Kidney (tissue), 14 donors: ENCODE data around the gene CDKL4. TPM values are rescaled to one million over a fixed set of nuclear protein-coding genes. Genes with fewer than 3 reads are reported as not detected.

Experiments
- DNase-seq, 5 donors: peaks; one replicate each; pipeline ENCODE4 v3.0.0-alpha.2; 2013 to 2020
- FAIRE-seq: peaks from 2 replicates; lab custom pipeline; 2012; peaks lifted over from hg19 to GRCh38; lab: Jason Lieb, UNC
- H3K27ac ChIP-seq, 2 donors: one replicate each; pipeline ENCODE4 v1.7.0; 2013; ENCODE audit warnings: low read depth in 2 of 2, low read length in 2 of 2, inconsistent platforms in 1 of 2
- H3K27me3 ChIP-seq: one replicate; pipeline ENCODE4 v1.7.1; 2013; ENCODE audit warnings: low read length, inconsistent platforms; ENCODE audit not compliant: control insufficient read depth, insufficient read depth
- H3K36me3 ChIP-seq, 3 donors: one replicate each; pipeline versions ENCODE4 v1.7.0 to v1.7.1; 2013; ENCODE audit warnings: low read length in 3 of 3, control low read depth in 1 of 3, inconsistent platforms in 1 of 3; ENCODE audit not compliant: insufficient read depth in 3 of 3, control insufficient read depth in 2 of 3
- H3K4me1 ChIP-seq, 3 donors: one replicate each; pipeline versions ENCODE4 v1.7.0 to v1.7.1; 2013; ENCODE audit warnings: low read length in 3 of 3, inconsistent platforms in 1 of 3, low read depth in 1 of 3; ENCODE audit not compliant: control insufficient read depth in 2 of 3, insufficient read depth in 2 of 3
- H3K4me3 ChIP-seq, 3 donors: one replicate each; pipeline versions ENCODE4 v1.7.0 to v1.8.1; 2013; ENCODE audit warnings: low read length in 3 of 3, control low read depth in 1 of 3, inconsistent platforms in 1 of 3
- H3K9ac ChIP-seq, 3 donors: one replicate each; pipeline versions ENCODE4 v1.7.0 to v1.7.1; 2013; ENCODE audit warnings: low read length in 3 of 3, control low read depth in 1 of 3, inconsistent platforms in 1 of 3
- H3K9me3 ChIP-seq, 3 donors: one replicate each; pipeline versions ENCODE4 v1.7.0 to v1.7.1; 2013; ENCODE audit warnings: low read length in 3 of 3, control low read depth in 1 of 3, inconsistent platforms in 1 of 3; ENCODE audit not compliant: control insufficient read depth in 2 of 3, insufficient read depth in 1 of 3
- CTCF ChIP-seq: IDR thresholded peaks from 3 replicates; pipeline ENCODE4 v1.5.1; 2012; ENCODE audit warnings: mild to moderate bottlenecking, moderate library complexity, borderline replicate concordance; ENCODE audit not compliant: insufficient read depth; ENCODE audit errors: extremely low read depth
- intact Hi-C: fragments of 100-400 bp; cut with DNase I; formaldehyde crosslinking; loops from one replicate; pipeline ENCODE4 v1.11.1; 2022
- polyA plus RNA-seq: library from polyadenylated mRNA; stranded (reverse); fragments of 350-450 nt; fragmentation: Illumina TruSeq; extraction: RNeasy Lipid Tissue Mini Kit (QIAGEN cat#74804); gene quantifications from one replicate; pipeline ENCODE4 v1.2.3, GENCODE V29; 2014; ENCODE audit warnings: low read depth, low replicate concordance; ENCODE audit not compliant: insufficient read depth
- total RNA-seq: library from RNA; stranded (reverse); fragmentation: NEBNext Ultra II Directional; extraction: Animal tissue kit (Norgen Biotek cat#: 25700); gene quantifications from one replicate; pipeline ENCODE4 v1.2.1, GENCODE V29; 2021
- donor health status: control.
- donor health status: control.
- donor health status: control.
- donor health status: control.
- donor health status: control.
- donor health status: DM: yes; HTN: yes; CAD: no.
- donor health status: Normal renal cell carcinoma (clear cell type).

Gene CDKL4
- total and polyA plus RNA-seq, 2 donors from 2014 or later: 1.2 TPM; not detected in 1

- Histone ChIP-seq H3K4me1 (peaks cover 0 to 5% (median 3%) of the 10 kb centered on the region in 3 donors), H3K36me3 (no peaks in the 10 kb centered on the region), H3K27me3 (no peaks in the 10 kb centered on the region), H3K9me3 (no peaks in the 10 kb centered on the region), H3K27ac (no peak overlapping the region), H3K9ac (no peak overlapping the region), H3K4me3 (peak overlapping the region; percentile 29 to 37 (median 30))
- FAIRE-seq (no peak), DNase-seq (peak in 4 of 5 donors; percentile 14 to 50 (median 27))
- no peak for TF ChIP-seq CTCF
- intact Hi-C loops: loop anchor here (5.0 kb wide), 1 partner anchor 166 kb away; no protein-coding TSS in a partner anchor
Measured at GRCh38 chr2:39228413-39229209, 15.2 kb downstream of the CDKL4 start.

GRCh38 chr2:39227628-39228412, 15.9 kb downstream of the CDKL4 start:
- peaks cover 0 to 5% (median 3%) of the 10 kb centered on the region in 3 donors for H3K4me1 ChIP-seq
- intact Hi-C loops: loop anchor here (5.0 kb wide), 1 partner anchor 166 kb away; no protein-coding TSS in a partner anchor
- H3K9ac ChIP-seq: no peak overlapping the region
- no peaks in the 10 kb centered on the region for H3K36me3 ChIP-seq
- no peaks in the 10 kb centered on the region for H3K9me3 ChIP-seq
- FAIRE-seq: no peak
- DNase-seq: peak; percentile 76 to 87 (median 85)
- no peaks in the 10 kb centered on the region for H3K27me3 ChIP-seq
- no peak overlapping the region for H3K27ac ChIP-seq
- H3K4me3 ChIP-seq: peak overlapping the region; percentile 30 to 39 (median 37)
- peak; percentile 92 for TF ChIP-seq CTCF

- Histone ChIP-seq H3K4me1 (peaks cover 0 to 5% (median 3%) of the 10 kb centered on the region in 3 donors), H3K27ac (no peak overlapping the region), H3K27me3 (no peaks in the 10 kb centered on the region), H3K9me3 (no peaks in the 10 kb centered on the region), H3K4me3 (no peak overlapping the region), H3K36me3 (no peaks in the 10 kb centered on the region), H3K9ac (no peak overlapping the region)
- TF ChIP-seq CTCF: no peak
- intact Hi-C loops: loop anchor here (5.0 kb wide), 1 partner anchor 163 kb away; no protein-coding TSS in a partner anchor
- no peak for DNase-seq
- FAIRE-seq: no peak
Measured at GRCh38 chr2:39225567-39225966, 18.2 kb downstream of the CDKL4 start.
